ENCODE data around the gene GPAM.
"Not testable (repeated sequence)": the region's sequence is repeated elsewhere in the genome, so short reads cannot be mapped to it uniquely, and the experiment has no call there.

Gene GPAM

DNA sequence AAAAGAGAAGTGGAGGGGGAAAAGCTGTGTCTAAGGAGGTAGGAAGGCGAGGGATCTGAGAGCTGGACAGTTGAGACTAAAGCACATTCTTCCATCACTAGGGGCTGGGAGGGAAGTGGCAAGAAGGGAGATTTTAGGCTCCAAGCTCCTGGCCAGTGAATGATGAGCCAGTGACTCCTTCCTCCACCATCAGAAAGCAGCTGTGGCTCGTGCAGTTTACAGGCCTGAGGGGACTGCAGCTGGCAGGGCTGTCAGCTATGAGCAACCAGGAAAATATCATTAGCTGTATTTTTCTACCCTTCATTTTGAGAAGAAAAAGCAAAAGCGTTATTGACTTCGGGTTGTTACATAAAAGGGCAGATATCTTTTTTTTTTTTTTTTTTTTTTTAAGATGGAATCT is 60.7 kb downstream of the GPAM start:
- Histone ChIP-seq H3K4me1 (ENCODE audit: control insufficient read depth, insufficient read depth, low read length, poor library complexity, severe bottlenecking) (no peaks in the 10 kb centered on the region), H3K4me3 (ENCODE audit: insufficient read depth, low read depth, low read length, poor library complexity, severe bottlenecking) (no peak overlapping the region)

GRCh38 chr10:112120491-112120890 is 63.1 kb downstream of the GPAM start:
- H3K36me3 ChIP-seq (ENCODE audit: control insufficient read depth, insufficient read depth, low read length), result no peaks in the 10 kb centered on the region
- no peak overlapping the region for H3K4me3 ChIP-seq (ENCODE audit: insufficient read depth, low read depth, low read length, poor library complexity, severe bottlenecking)
- no peaks in the 10 kb centered on the region for H3K9me3 ChIP-seq (ENCODE audit: control insufficient read depth, low read length)
- no peaks in the 10 kb centered on the region for H3K27me3 ChIP-seq (replicated peaks; ENCODE audit: control insufficient read depth, insufficient read depth, low read length, poor library complexity, severe bottlenecking)
- H3K4me1 ChIP-seq (ENCODE audit: control insufficient read depth, insufficient read depth, low read length, poor library complexity, severe bottlenecking), result no peaks in the 10 kb centered on the region
- no peak overlapping the region for H3K27ac ChIP-seq (ENCODE audit: insufficient read depth, low read length, poor library complexity, severe bottlenecking)
- DNase-seq, result no peak

More for the DNA sequence above, 60.7 kb downstream of the GPAM start:
- Histone ChIP-seq H3K9me3 (ENCODE audit: control insufficient read depth, low read length) (no peaks in the 10 kb centered on the region), H3K27ac (ENCODE audit: insufficient read depth, low read length, poor library complexity, severe bottlenecking) (no peak overlapping the region), H3K36me3 (ENCODE audit: control insufficient read depth, insufficient read depth, low read length) (no peaks in the 10 kb centered on the region), H3K27me3 (replicated peaks; ENCODE audit: control insufficient read depth, insufficient read depth, low read length, poor library complexity, severe bottlenecking) (no peaks in the 10 kb centered on the region)
- no peak for DNase-seq

- DNase-seq, result no peak
- no peaks in the 10 kb centered on the region for H3K9me3 ChIP-seq (ENCODE audit: control insufficient read depth, low read length)
- H3K27ac ChIP-seq (ENCODE audit: insufficient read depth, low read length, poor library complexity, severe bottlenecking), result no peak overlapping the region
- no peak overlapping the region for H3K4me3 ChIP-seq (ENCODE audit: insufficient read depth, low read depth, low read length, poor library complexity, severe bottlenecking)
- no peaks in the 10 kb centered on the region for H3K27me3 ChIP-seq (replicated peaks; ENCODE audit: control insufficient read depth, insufficient read depth, low read length, poor library complexity, severe bottlenecking)
- no peaks in the 10 kb centered on the region for H3K36me3 ChIP-seq (ENCODE audit: control insufficient read depth, insufficient read depth, low read length)
- H3K4me1 ChIP-seq (ENCODE audit: control insufficient read depth, insufficient read depth, low read length, poor library complexity, severe bottlenecking), result no peaks in the 10 kb centered on the region
These were observed 67.7 kb downstream of the GPAM start for GRCh38 chr10:112115781-112116385.

DNA sequence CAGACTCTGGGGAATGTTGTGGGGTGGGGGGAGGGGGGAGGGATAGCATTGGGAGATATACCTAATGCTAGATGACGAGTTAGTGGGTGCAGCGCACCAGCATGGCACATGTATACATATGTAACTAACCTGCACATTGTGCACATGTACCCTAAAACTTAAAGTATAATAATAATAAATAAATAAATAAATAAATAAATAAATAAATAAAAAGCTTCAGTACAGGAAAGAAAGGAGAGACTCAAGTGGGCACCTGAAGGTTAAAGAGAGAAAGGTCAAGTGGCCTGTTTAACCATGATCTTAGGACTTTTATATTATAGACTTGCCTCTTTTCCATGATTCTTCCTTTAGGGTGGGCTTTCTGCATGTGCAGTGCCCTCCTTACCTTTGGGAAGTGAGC is 73.8 kb downstream of the GPAM start:
- not testable (repeated sequence) for H3K27me3 ChIP-seq (replicated peaks; ENCODE audit: control insufficient read depth, insufficient read depth, low read length, poor library complexity, severe bottlenecking); H3K4me1 ChIP-seq (ENCODE audit: control insufficient read depth, insufficient read depth, low read length, poor library complexity, severe bottlenecking); H3K9me3 ChIP-seq (ENCODE audit: control insufficient read depth, low read length); H3K27ac ChIP-seq (ENCODE audit: insufficient read depth, low read length, poor library complexity, severe bottlenecking); H3K4me3 ChIP-seq (ENCODE audit: insufficient read depth, low read depth, low read length, poor library complexity, severe bottlenecking); DNase-seq; H3K36me3 ChIP-seq (ENCODE audit: control insufficient read depth, insufficient read depth, low read length)

Measured in effector memory CD4-positive, alpha-beta T cell (primary cell).